ENCODE results near the gene RECK.

The RECK gene

DNA sequence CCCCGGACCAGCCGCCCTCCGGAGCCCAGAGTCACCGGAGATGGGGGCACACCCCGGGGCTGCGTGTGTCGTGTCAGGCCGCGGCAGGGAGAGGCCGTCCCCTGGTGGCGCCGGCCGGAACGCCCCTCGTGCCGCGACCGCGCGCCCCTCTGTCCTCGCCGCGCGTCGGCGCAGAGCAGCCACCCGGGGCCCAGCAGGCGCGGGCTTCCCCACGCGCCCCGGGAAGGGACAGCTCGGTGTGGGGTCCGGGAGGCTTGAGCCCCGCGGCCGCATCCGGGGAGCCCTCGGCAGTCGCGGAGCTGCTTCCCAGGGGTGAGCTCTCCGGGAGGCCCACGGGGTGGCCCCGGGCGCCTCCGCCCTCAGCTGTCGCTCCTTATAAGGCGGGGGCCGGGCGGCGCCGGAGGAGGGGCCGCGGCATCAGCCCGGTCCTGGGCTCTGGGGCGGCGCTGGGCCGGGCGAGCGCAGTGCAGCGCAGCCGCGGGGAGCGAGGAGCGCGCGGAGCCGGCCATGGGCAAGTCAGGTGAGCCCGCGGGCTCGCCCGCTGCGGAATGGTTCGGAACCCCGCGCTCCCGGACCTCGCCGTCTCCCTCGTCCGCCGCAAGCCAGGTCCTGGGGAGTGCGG lies 99.7 kb downstream of the RECK start, which contains the start of gene GLIPR2:
Gene GLIPR2 (plus strand): TSS at position 462 of the 622 bp plus-strand sequence. CDS start 46 bp downstream, at position 508.
- TF ChIP-seq, protein P1, sequence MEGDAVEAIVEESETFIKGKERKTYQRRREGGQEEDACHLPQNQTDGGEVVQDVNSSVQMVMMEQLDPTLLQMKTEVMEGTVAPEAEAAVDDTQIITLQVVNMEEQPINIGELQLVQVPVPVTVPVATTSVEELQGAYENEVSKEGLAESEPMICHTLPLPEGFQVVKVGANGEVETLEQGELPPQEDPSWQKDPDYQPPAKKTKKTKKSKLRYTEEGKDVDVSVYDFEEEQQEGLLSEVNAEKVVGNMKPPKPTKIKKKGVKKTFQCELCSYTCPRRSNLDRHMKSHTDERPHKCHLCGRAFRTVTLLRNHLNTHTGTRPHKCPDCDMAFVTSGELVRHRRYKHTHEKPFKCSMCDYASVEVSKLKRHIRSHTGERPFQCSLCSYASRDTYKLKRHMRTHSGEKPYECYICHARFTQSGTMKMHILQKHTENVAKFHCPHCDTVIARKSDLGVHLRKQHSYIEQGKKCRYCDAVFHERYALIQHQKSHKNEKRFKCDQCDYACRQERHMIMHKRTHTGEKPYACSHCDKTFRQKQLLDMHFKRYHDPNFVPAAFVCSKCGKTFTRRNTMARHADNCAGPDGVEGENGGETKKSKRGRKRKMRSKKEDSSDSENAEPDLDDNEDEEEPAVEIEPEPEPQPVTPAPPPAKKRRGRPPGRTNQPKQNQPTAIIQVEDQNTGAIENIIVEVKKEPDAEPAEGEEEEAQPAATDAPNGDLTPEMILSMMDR (IDR thresholded peaks at IDR 0.05; ENCODE audit: control insufficient read depth, extremely low read depth, insufficient read depth): peak; percentile 21; the same call in 1 of the 2 replicates
- peak within 1 kb of the TSS; percentile 59 for H3K4me3 ChIP-seq (ENCODE audit: low read depth, low read length)

DNA sequence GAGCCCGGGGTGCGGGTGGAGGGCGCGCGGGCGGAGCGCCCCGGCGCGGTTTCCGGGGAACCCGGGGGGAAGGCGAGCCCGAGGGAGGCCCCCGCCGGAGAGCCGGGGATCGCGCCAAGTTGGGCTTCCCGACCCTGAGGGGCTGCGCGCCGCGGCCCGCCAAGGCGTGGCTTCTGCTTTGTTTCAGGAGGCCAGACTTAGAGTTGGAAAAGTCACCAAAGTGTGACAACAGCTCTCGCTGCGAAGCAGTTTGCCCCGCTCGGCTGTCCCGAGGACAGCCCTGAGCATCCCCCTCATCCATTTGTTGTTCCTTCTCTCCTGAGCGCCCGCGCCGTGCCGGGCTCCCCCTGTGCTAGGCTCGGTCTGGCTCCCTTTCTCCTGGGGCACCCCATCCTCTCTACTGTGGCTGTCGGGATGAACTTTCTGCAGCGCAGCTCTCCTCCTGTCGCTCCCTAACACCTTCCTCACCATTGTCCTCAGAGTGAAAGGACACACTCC lies 100.2 kb downstream of the RECK start:
- TF ChIP-seq, protein P1 (IDR thresholded peaks at IDR 0.05; ENCODE audit: control insufficient read depth, extremely low read depth, insufficient read depth): no peak
- H3K4me3 ChIP-seq (ENCODE audit: low read depth, low read length): peak overlapping the region; percentile 59
- DNase-seq (ENCODE audit: low read depth): no peak

More for the DNA sequence above, 99.7 kb downstream of the RECK start, which contains the start of gene GLIPR2:
- peak; percentile 8 for DNase-seq (ENCODE audit: low read depth)

DNA sequence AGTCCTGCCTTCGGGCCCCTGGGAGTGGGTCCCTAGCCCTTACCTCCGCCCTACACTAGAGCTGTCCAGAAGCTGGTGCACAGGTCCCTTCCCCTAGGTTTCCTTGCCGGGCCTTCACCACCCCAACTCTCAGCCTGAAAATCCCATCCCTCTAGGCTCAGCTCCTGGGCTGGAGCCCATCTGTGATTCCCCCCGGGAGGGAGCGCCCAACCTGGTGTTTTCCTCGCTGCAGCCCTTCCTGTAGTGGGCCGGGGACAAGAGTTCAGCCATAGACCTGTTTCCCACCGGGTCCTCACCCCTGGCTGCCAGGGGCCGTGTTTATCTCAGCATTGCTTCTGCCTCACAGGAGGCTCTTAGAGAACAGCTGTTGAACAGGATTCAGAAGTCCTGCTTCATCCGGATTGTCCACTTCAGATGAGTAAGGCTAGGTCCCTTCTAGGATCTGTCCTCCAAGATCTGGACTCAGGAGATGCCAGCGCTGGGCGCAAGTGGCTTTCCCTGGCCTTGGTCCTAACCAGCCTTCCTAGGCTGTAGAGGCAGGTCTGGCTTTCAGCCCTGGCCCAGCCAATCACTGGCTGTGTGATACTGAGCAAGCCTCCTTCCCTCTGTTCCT lies 100.8 kb downstream of the RECK start:
- DNase-seq (ENCODE audit: low read depth): no peak
- H3K4me3 ChIP-seq (ENCODE audit: low read depth, low read length): peak overlapping the region; percentile 59
- TF ChIP-seq, protein P1 (IDR thresholded peaks at IDR 0.05; ENCODE audit: control insufficient read depth, extremely low read depth, insufficient read depth): no peak

DNA sequence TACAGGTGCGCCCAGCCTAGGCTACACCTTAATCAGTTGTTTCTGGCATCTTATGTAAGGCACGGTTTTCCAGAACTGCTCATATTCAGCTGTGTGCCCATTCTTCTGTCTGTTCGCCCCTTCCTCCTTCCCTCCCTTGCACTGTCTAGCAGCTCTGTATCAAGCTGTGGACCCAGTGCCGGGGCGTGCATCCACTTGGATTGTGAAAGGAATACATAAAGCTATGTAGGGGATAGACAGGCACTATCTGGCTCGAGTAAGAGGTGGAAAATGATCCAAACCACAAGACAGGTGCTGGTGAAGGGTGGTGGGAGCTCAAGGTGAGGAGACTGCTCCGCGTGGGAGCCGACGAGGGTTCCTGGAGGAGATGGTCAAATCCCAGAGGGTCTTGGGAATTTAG lies 101.8 kb downstream of the RECK start:
- TF ChIP-seq, protein P1 (IDR thresholded peaks at IDR 0.05; ENCODE audit: control insufficient read depth, extremely low read depth, insufficient read depth): no peak
- H3K4me3 ChIP-seq (ENCODE audit: low read depth, low read length): no peak overlapping the region
- no peak for DNase-seq (ENCODE audit: low read depth)

DNA sequence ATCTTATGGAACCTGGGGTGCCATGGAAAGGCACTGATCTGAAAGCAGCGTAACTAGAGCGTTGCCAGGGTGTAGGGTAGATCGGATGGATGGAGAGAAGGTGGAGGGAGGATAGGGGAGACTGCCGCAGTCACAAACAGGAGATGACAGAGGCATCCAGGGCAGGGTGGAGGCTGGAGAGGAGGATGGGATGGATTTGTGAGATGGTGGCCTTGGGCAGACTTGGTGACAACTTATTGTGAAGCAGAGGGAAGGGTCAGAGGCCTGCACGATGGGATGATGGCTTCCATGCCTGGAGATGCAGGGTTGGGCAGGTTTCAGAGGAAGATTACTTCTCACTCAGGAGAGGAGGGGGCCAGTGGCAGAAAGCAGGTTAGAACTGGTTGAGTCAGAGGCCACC lies 102.2 kb downstream of the RECK start:
- no peak overlapping the region for H3K4me3 ChIP-seq (ENCODE audit: low read depth, low read length)
- DNase-seq (ENCODE audit: low read depth): no peak
- TF ChIP-seq, protein P1 (IDR thresholded peaks at IDR 0.05; ENCODE audit: control insufficient read depth, extremely low read depth, insufficient read depth): no peak

DNA sequence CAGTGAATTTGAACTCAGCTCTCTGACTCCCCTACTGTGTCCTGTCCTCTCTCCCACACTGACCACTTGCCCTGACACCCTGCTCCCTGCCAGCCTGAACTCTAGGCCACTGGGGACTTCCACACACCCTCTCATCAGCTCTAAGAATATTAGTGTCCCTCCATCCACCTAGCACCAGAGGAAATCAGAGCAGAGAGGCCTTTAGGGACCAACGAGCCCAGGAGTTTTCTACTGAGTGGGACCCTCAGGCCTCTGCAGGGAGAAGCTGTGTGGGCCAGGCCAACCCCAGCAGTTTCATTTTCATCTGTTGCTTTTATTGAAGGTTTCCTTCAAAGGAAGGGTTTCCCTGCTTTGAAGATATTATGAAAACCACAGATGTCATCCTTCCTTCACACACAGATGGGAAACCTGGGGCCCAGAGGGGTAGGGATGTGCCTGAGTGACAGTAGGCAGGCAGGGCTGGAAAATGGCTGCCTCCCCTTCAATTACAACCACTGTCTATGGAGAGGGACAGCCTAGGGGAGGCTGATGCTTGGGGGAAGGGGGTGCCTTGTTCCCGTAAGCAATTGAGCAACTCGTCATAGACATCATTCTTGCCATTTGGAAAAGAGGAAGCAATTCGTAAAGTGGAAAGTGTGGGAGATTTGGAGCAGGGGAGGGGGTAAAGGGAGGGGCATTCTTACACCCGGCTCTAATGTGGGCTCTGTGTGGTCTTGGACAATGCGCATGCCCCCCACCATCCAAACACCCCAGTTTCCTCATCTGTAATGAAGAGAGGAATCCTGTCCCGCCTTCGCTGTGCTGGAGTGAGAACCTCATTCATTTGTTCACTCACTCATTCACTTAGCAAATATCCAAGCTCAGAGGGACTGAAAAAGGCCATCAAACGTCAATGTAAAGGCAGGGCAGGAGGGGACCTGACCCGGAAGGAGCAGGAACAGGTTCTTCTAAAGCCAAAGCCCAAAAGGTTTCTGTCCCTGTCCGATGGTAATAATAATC lies 103.7 kb downstream of the RECK start:
- TF ChIP-seq, protein P1 (IDR thresholded peaks at IDR 0.05; ENCODE audit: control insufficient read depth, extremely low read depth, insufficient read depth): no peak
- DNase-seq (ENCODE audit: low read depth): no peak
- H3K4me3 ChIP-seq (ENCODE audit: low read depth, low read length): no peak overlapping the region

Data from LNCaP clone FGC (cell line).